SK-N-SH (cell line): ENCODE measurements around the gene NDUFAF4. TPM values are rescaled to one million over a fixed set of nuclear protein-coding genes. Genes with fewer than 3 reads are reported as not detected.
"Not testable (repeated sequence)": the region's sequence is repeated elsewhere in the genome, so short reads cannot be mapped to it uniquely, and the experiment has no call there.

Experiments used
- CTCF ChIA-PET: fragments of 300-600, 350-600 bp; formaldehyde crosslinking; extraction: SDS; loops from one replicate; lab custom pipeline; 2021; lab: Yijun Ruan, JAX
- POLR2A ChIA-PET: fragments of 350-600 bp; sonication (Branson Sonifier 250); formaldehyde crosslinking; extraction: SDS; loops from one replicate; lab custom pipeline; 2020; ENCODE audit warnings: antibody characterized with exemption, inconsistent platforms; lab: Yijun Ruan, JAX
- DNase-seq: peaks from one replicate; pipeline ENCODE4 v3.0.0; 2012
- H2AFZ ChIP-seq: fragments of 200-600 bp; sonication (generic); 2 replicates; pipeline ENCODE4 v1.8.1; 2016; ENCODE audit warnings: antibody characterized with exemption, mild to moderate bottlenecking, low read depth
- H3F3A ChIP-seq: fragments of 200-600 bp; sonication (generic); replicated peaks from 2 replicates; pipeline ENCODE3; 2016; ENCODE audit warnings: antibody characterized with exemption, mild to moderate bottlenecking; ENCODE audit not compliant: insufficient read depth
- H3K27ac ChIP-seq, 2 experiments: fragments of 200-500 bp in 1 of 2; fragments of 200-600 bp in 1 of 2; sonication (Bioruptor generic) in 1 of 2; sonication (generic), shearing (Covaris generic) in 1 of 2; 2 replicates each; pipeline versions ENCODE4 v1.5.1 to v1.6.1; 2014 to 2016; ENCODE audit warnings: low read depth in 2 of 2, inconsistent platforms in 1 of 2, low read length in 1 of 2, mild to moderate bottlenecking in 1 of 2, mixed read lengths in 1 of 2
- H3K27me3 ChIP-seq: fragments of 200-600 bp; sonication (generic), shearing (Covaris generic); 2 replicates; pipeline ENCODE4 v1.6.1; 2016; ENCODE audit warnings: mixed run types; ENCODE audit not compliant: insufficient read depth
- H3K36me3 ChIP-seq, 2 experiments: fragments of 200-500 bp in 1 of 2; fragments of 200-600 bp in 1 of 2; sonication (Bioruptor generic) in 1 of 2; sonication (generic) in 1 of 2; replicated peaks in 1 of 2; 2 replicates each; pipeline versions ENCODE3 to v1.5.1; 2014 to 2016; ENCODE audit warnings: low read length in 1 of 2, mild to moderate bottlenecking in 1 of 2; ENCODE audit not compliant: insufficient read depth in 2 of 2, control insufficient read depth in 1 of 2
- H3K4me1 ChIP-seq, 2 experiments: fragments of 200-500 bp in 1 of 2; fragments of 200-600 bp in 1 of 2; sonication (Bioruptor generic) in 1 of 2; sonication (generic), shearing (Covaris generic) in 1 of 2; 2 replicates each; pipeline versions ENCODE4 v1.5.1 to v1.6.1; 2014 to 2016; ENCODE audit warnings: low read depth in 1 of 2, low read length in 1 of 2, mixed run types in 1 of 2; ENCODE audit not compliant: insufficient read depth in 2 of 2, control insufficient read depth in 1 of 2
- H3K4me2 ChIP-seq: fragments of 200-600 bp; sonication (generic), shearing (Covaris generic); 2 replicates; pipeline ENCODE4 v1.6.1; 2017; ENCODE audit warnings: mixed run types
- H3K4me3 ChIP-seq, 2 experiments: fragments of 200-500 bp in 1 of 2; fragments of 200-600 bp in 1 of 2; sonication (Bioruptor generic) in 1 of 2; sonication (generic), shearing (Covaris generic) in 1 of 2; 2 replicates each; pipeline versions ENCODE4 v1.5.1 to v1.8.1; 2014 to 2016; ENCODE audit warnings: low read depth in 2 of 2, inconsistent platforms in 1 of 2, low read length in 1 of 2, mild to moderate bottlenecking in 1 of 2, mixed read lengths in 1 of 2, moderate library complexity in 1 of 2
- H3K79me2 ChIP-seq: fragments of 200-600 bp; sonication (generic); 2 replicates; pipeline ENCODE4 v1.8.1; 2017; ENCODE audit warnings: mild to moderate bottlenecking; ENCODE audit not compliant: insufficient read depth
- H3K9ac ChIP-seq: fragments of 200-600 bp; sonication (generic); 2 replicates; pipeline ENCODE4 v1.6.1; 2017; ENCODE audit warnings: mixed run types
- H3K9me2 ChIP-seq: fragments of 200-600 bp; sonication (generic); 2 replicates; pipeline ENCODE4 v1.6.1; 2017; ENCODE audit warnings: mixed run types
- H3K9me3 ChIP-seq: fragments of 200-600 bp; sonication (generic); 2 replicates; pipeline ENCODE4 v1.6.1; 2017; ENCODE audit warnings: mixed run types, mild to moderate bottlenecking, moderate library complexity
- H4K20me1 ChIP-seq: fragments of 200-600 bp; sonication (generic); 2 replicates; pipeline ENCODE4 v1.6.1; 2017; ENCODE audit warnings: mild to moderate bottlenecking, mixed run types; ENCODE audit not compliant: insufficient read depth
- CHD2 ChIP-seq: fragments of 150-350 bp; IDR thresholded peaks from 2 replicates; pipeline ENCODE4 v1.6.1; 2018; ENCODE audit warnings: low read length; ENCODE audit not compliant: partially characterized antibody
- FOSL2 ChIP-seq: IDR thresholded peaks from 2 replicates; pipeline ENCODE4 v1.4.0; 2012; ENCODE audit warnings: low read depth, mild to moderate bottlenecking, moderate library complexity, borderline replicate concordance
- FOXJ3 ChIP-seq: sonication (generic); formaldehyde crosslinking; IDR thresholded peaks from 2 replicates; pipeline ENCODE4 v1.5.1; 2020; ENCODE audit warnings: mild to moderate bottlenecking, missing genetic modification reagents
- FOXM1 ChIP-seq: IDR thresholded peaks from 2 replicates; pipeline ENCODE4 v1.4.0; 2012; ENCODE audit warnings: low read depth, mild to moderate bottlenecking
- GATA2 ChIP-seq: sonication (generic); formaldehyde crosslinking; IDR thresholded peaks from 2 replicates; pipeline ENCODE4 v1.5.0; 2020; ENCODE audit warnings: mild to moderate bottlenecking, missing genetic modification reagents
- MEF2A ChIP-seq: IDR thresholded peaks from 2 replicates; pipeline ENCODE4 v1.4.0; 2012; ENCODE audit warnings: low read depth, borderline replicate concordance
- MXI1 ChIP-seq: IDR thresholded peaks from 2 replicates; pipeline ENCODE4 v1.6.1; 2012; ENCODE audit warnings: mild to moderate bottlenecking, low read depth, low read length, improper control_type of control experiment
- POLR2AphosphoS5 ChIP-seq: IDR thresholded peaks from 2 replicates; pipeline ENCODE4 v1.6.1; 2012; ENCODE audit warnings: low read depth, low read length
- RAD21 ChIP-seq: IDR thresholded peaks from 2 replicates; pipeline ENCODE4 v1.6.1; 2012; ENCODE audit warnings: mild to moderate bottlenecking, low read length
- RCOR1 ChIP-seq: fragments of 150-350 bp; IDR thresholded peaks from 2 replicates; pipeline ENCODE4 v1.6.1; 2017; ENCODE audit warnings: antibody characterized with exemption, low read length
- SMC3 ChIP-seq: IDR thresholded peaks from 2 replicates; pipeline ENCODE4 v1.6.1; 2012; ENCODE audit warnings: low read depth, low read length, improper control_type of control experiment
- TAF1 ChIP-seq: IDR thresholded peaks from 2 replicates; pipeline ENCODE4 v1.6.1; 2012; ENCODE audit warnings: low read depth, mild to moderate bottlenecking, low read length, moderate library complexity, borderline replicate concordance
- TEAD4 ChIP-seq: IDR thresholded peaks from 2 replicates; pipeline ENCODE4 v1.4.0; 2012; ENCODE audit warnings: mild to moderate bottlenecking, borderline replicate concordance; ENCODE audit not compliant: insufficient read depth
- WGBS: methylation state at CpG from one replicate; pipeline ENCODE4 v1.1.6; 2017; ENCODE audit warnings: low lambda C conversion rate; 5-methylcytosine and 5-hydroxymethylcytosine counted together
- polyA plus RNA-seq, 3 experiments: library from polyadenylated mRNA; depleted of rRNA; stranded (reverse); fragments of >200 nt; gene quantifications; 2 replicates each; pipeline ENCODE4 v1.2.3, GENCODE V29; 2012
- TF ChIP-seq, protein P1 (sequence below): IDR thresholded peaks from 2 replicates; pipeline ENCODE4 v1.4.0; 2012; ENCODE audit warnings: low read depth
- TF ChIP-seq, protein P2 (sequence below): IDR thresholded peaks from 2 replicates; pipeline ENCODE4 v1.6.1; 2012; ENCODE audit warnings: mild to moderate bottlenecking, low read depth, low read length, moderate library complexity

The NDUFAF4 gene
- polyA plus RNA-seq, 1 of the 3 experiments (the other 2 are of a cell fraction) = 16.7 TPM

DNA sequence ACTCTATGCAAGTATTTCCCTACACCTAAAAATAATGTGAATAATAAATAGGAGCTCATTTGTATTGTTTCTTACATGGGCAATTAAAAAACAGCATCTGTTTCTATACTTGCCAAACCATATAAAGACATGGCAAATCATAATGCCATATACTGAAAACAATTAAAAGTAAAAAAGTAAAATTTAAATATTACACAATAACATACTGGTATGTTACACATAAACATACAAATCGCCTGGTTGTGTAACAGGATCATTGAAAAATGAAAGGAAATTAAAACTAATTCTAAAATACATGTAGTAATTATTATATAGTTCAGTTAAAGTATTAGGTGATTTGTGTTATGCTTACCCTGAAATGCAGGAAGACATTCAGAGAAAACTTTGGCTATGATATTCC lies 11.2 kb downstream of the NDUFAF4 start:
- CTCF ChIA-PET = no interaction called here
- 66% methylated on average over 1 of the region's 1 CpG for WGBS
- no peaks in the 10 kb centered on the region for H3K79me2 ChIP-seq
- DNase-seq = no peak
- no peaks in the 10 kb centered on the region for H3K4me1 ChIP-seq
- H3K27me3 ChIP-seq = no peaks in the 10 kb centered on the region
- POLR2A ChIA-PET = no interaction called here
- H3K9ac ChIP-seq = no peak overlapping the region
- H3K4me3 ChIP-seq = no peak overlapping the region
- no peaks in the 10 kb centered on the region for H3K9me3 ChIP-seq
- no peak overlapping the region for H2AFZ ChIP-seq
- H3K27ac ChIP-seq = no peak overlapping the region
- no peaks in the 10 kb centered on the region for H3F3A ChIP-seq
- H3K4me2 ChIP-seq = no peak overlapping the region
- TF ChIP-seq RAD21 (no peak), MEF2A (no peak), TEAD4 (no peak), GATA2 (CRISPR knock-in tag) (no peak), FOXM1 (no peak), RCOR1 (no peak), FOSL2 (no peak), TAF1 (no peak), MXI1 (no peak), SMC3 (no peak), POLR2AphosphoS5 (no peak), FOXJ3 (CRISPR knock-in tag) (no peak), CHD2 (no peak)
- TF ChIP-seq, protein P1, sequence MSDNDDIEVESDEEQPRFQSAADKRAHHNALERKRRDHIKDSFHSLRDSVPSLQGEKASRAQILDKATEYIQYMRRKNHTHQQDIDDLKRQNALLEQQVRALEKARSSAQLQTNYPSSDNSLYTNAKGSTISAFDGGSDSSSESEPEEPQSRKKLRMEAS = no peak
- TF ChIP-seq, protein P2, sequence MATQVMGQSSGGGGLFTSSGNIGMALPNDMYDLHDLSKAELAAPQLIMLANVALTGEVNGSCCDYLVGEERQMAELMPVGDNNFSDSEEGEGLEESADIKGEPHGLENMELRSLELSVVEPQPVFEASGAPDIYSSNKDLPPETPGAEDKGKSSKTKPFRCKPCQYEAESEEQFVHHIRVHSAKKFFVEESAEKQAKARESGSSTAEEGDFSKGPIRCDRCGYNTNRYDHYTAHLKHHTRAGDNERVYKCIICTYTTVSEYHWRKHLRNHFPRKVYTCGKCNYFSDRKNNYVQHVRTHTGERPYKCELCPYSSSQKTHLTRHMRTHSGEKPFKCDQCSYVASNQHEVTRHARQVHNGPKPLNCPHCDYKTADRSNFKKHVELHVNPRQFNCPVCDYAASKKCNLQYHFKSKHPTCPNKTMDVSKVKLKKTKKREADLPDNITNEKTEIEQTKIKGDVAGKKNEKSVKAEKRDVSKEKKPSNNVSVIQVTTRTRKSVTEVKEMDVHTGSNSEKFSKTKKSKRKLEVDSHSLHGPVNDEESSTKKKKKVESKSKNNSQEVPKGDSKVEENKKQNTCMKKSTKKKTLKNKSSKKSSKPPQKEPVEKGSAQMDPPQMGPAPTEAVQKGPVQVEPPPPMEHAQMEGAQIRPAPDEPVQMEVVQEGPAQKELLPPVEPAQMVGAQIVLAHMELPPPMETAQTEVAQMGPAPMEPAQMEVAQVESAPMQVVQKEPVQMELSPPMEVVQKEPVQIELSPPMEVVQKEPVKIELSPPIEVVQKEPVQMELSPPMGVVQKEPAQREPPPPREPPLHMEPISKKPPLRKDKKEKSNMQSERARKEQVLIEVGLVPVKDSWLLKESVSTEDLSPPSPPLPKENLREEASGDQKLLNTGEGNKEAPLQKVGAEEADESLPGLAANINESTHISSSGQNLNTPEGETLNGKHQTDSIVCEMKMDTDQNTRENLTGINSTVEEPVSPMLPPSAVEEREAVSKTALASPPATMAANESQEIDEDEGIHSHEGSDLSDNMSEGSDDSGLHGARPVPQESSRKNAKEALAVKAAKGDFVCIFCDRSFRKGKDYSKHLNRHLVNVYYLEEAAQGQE = no peak
- no peaks in the 10 kb centered on the region for H4K20me1 ChIP-seq
- H3K36me3 ChIP-seq = peaks cover 14 to 18% of the 10 kb centered on the region in 2 experiments
- H3K9me2 ChIP-seq = no peaks in the 10 kb centered on the region

DNA sequence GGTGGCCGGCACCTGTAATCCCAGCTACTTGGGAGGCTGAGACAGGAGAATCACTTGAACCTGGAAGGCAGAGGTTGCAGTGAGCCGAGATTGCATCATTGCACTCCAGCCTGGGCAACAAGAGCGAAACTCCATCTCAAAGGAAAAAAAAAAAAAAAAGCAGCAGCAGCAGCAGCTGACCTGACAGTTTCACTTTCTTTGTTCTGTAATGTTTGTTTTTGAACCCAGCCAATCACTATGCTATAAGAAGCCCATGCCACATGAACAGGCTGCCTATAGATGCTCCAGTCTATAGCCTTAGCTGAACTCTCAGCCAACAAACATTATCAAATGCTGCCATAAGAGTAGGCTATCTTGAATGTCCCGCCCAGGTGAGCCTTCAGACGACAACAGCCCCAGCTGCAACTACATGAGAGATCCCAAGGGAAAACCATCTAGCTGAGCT lies 12.5 kb downstream of the NDUFAF4 start:
- H3K79me2 ChIP-seq, H4K20me1 ChIP-seq, H2AFZ ChIP-seq, H3K9me3 ChIP-seq, H3K36me3 ChIP-seq, H3K4me2 ChIP-seq, H3K9me2 ChIP-seq, H3K27me3 ChIP-seq, DNase-seq, H3K9ac ChIP-seq, H3F3A ChIP-seq, H3K4me3 ChIP-seq, POLR2A ChIA-PET, H3K27ac ChIP-seq, H3K4me1 ChIP-seq: not testable (repeated sequence)
- 80% methylated on average over 5 of the region's 5 CpGs for WGBS
- CTCF ChIA-PET = interaction anchor here (0.5 to 0.9 kb wide), 2 partner anchors 14 to 60 kb away, joined by 3 to 4 read pairs; no protein-coding TSS in a partner anchor
